ENCODE results near the gene SPEN. TPM values are rescaled to one million over a fixed set of nuclear protein-coding genes. Genes with fewer than 3 reads are reported as not detected.
A peak's percentile ranks its signal among the peaks of the same experiment; 100 is the strongest.

SPEN gene
- total RNA-seq, 1 donor from 2014 or later: 54.0 TPM

DNA sequence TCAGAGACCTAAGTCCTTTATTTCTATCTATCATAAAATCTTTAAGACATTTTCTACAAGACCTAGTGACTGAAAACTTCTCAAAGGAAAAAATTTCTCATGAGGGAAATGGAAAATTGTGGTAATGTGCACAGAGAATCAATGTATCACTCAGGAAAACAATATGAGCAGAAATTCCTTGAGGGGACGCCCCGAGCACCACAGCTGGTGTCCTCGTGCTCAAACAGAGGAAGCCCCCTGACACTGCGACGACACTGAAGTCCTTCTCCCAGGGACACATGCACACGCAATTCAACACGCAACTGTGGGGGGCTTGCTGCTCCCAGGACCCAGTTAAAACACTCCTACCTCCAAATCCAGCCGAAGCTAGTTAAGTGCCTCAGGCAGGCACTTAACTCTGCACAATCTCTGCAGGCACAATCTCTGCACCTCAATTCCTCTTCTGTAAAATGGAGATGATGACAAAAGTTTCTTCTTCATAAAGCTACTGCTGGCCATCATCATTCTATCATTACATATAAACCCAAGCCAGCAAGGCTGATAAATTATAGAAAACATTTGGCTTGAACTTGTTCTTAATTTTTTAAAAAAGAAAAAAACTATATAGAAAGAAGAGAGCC lies 112.4 kb downstream of the SPEN start:
- Mint-ChIP-seq H3K4me1 (ENCODE audit: unreplicated experiment) (peaks cover 60% of the 10 kb centered on the region), H3K9me3 (ENCODE audit: unreplicated experiment) (no peaks in the 10 kb centered on the region), H3K27me3 (ENCODE audit: unreplicated experiment) (no peaks in the 10 kb centered on the region), H3K27ac (ENCODE audit: unreplicated experiment) (no peak overlapping the region), H3K36me3 (ENCODE audit: unreplicated experiment) (peaks cover 5% of the 10 kb centered on the region), H3K4me3 (ENCODE audit: unreplicated experiment) (no peak overlapping the region)
- no peak for DNase-seq (ENCODE audit: extremely low spot score, unreplicated experiment)
- TF ChIP-seq, protein P1, sequence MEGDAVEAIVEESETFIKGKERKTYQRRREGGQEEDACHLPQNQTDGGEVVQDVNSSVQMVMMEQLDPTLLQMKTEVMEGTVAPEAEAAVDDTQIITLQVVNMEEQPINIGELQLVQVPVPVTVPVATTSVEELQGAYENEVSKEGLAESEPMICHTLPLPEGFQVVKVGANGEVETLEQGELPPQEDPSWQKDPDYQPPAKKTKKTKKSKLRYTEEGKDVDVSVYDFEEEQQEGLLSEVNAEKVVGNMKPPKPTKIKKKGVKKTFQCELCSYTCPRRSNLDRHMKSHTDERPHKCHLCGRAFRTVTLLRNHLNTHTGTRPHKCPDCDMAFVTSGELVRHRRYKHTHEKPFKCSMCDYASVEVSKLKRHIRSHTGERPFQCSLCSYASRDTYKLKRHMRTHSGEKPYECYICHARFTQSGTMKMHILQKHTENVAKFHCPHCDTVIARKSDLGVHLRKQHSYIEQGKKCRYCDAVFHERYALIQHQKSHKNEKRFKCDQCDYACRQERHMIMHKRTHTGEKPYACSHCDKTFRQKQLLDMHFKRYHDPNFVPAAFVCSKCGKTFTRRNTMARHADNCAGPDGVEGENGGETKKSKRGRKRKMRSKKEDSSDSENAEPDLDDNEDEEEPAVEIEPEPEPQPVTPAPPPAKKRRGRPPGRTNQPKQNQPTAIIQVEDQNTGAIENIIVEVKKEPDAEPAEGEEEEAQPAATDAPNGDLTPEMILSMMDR (IDR thresholded peaks at IDR 0.05): no peak

DNA sequence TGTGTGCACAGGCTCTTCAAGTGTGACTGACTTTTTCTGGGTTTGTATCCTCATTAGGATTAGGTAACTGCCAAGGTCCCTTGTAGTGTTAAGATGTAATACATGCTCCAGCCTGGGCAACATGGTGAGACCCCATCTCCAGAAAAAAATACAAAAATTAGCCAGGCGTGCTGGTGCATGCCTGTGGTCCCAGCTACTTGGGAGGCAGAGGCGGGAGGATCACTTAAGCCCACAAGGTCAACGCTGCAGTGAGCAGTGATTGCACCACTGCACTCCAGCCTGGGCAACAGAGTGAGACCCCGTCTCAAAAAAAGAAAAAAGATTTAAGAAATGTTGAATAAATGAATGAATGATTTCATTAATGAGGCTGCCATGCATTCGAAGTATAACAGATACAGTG lies 113.3 kb downstream of the SPEN start:
- TF ChIP-seq, protein P1 (IDR thresholded peaks at IDR 0.05): no peak
- H3K27ac Mint-ChIP-seq (ENCODE audit: unreplicated experiment): no peak overlapping the region
- no peak for DNase-seq (ENCODE audit: extremely low spot score, unreplicated experiment)
- H3K36me3 Mint-ChIP-seq (ENCODE audit: unreplicated experiment): peaks cover 5% of the 10 kb centered on the region
- peaks cover 67% of the 10 kb centered on the region for H3K4me1 Mint-ChIP-seq (ENCODE audit: unreplicated experiment)
- H3K9me3 Mint-ChIP-seq (ENCODE audit: unreplicated experiment): no peaks in the 10 kb centered on the region
- H3K4me3 Mint-ChIP-seq (ENCODE audit: unreplicated experiment): no peak overlapping the region
- H3K27me3 Mint-ChIP-seq (ENCODE audit: unreplicated experiment): no peaks in the 10 kb centered on the region

DNA sequence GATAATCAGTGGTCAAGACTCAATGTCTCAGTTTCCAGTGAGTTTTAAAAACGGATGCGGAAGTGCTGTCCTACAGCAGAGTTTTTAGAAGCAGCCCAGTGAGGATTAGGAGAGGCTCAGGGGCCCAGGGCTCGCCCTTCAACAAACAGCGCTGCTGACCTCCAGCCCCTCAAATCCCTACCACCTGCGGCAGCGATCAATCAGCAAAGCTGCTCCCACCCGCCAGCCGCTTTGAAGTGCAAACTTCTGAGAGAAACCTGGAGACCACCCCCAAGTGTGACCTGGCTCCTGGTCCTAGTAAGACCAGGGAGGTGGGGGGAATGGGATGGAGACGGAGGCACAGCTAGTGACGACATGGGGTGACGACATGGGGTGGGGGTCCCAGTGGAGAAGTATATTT lies 114.0 kb downstream of the SPEN start:
- H3K9me3 Mint-ChIP-seq (ENCODE audit: unreplicated experiment): no peaks in the 10 kb centered on the region
- H3K36me3 Mint-ChIP-seq (ENCODE audit: unreplicated experiment): peaks cover 3% of the 10 kb centered on the region
- H3K4me3 Mint-ChIP-seq (ENCODE audit: unreplicated experiment): no peak overlapping the region
- peaks cover 67% of the 10 kb centered on the region for H3K4me1 Mint-ChIP-seq (ENCODE audit: unreplicated experiment)
- DNase-seq (ENCODE audit: extremely low spot score, unreplicated experiment): no peak
- H3K27ac Mint-ChIP-seq (ENCODE audit: unreplicated experiment): no peak overlapping the region
- H3K27me3 Mint-ChIP-seq (ENCODE audit: unreplicated experiment): no peaks in the 10 kb centered on the region
- TF ChIP-seq, protein P1 (IDR thresholded peaks at IDR 0.05): no peak

DNA sequence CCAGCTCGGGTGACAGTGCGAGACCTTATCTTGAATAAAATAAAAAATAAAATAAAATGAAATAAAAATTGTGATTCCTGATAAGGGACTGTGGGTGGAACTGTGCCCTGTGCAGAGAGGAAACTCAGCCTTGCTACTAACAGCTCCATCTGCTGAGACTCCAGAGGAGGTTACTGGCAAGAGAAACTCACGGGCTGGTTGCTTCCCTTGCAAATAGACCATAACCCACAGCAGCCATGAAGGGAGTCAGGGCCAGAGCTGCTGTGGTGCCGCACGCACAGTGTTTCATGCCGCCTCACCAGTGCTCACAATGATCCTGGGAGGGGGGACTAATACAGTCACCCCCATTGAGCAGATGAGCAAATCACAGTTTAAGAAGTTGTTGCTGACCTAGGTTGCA lies 114.7 kb downstream of the SPEN start:
- no peaks in the 10 kb centered on the region for H3K9me3 Mint-ChIP-seq (ENCODE audit: unreplicated experiment)
- TF ChIP-seq, protein P1 (IDR thresholded peaks at IDR 0.05): no peak
- H3K27ac Mint-ChIP-seq (ENCODE audit: unreplicated experiment): no peak overlapping the region
- no peaks in the 10 kb centered on the region for H3K27me3 Mint-ChIP-seq (ENCODE audit: unreplicated experiment)
- no peak overlapping the region for H3K4me3 Mint-ChIP-seq (ENCODE audit: unreplicated experiment)
- no peak for DNase-seq (ENCODE audit: extremely low spot score, unreplicated experiment)
- H3K4me1 Mint-ChIP-seq (ENCODE audit: unreplicated experiment): peaks cover 63% of the 10 kb centered on the region
- peaks cover 2% of the 10 kb centered on the region for H3K36me3 Mint-ChIP-seq (ENCODE audit: unreplicated experiment)

DNA sequence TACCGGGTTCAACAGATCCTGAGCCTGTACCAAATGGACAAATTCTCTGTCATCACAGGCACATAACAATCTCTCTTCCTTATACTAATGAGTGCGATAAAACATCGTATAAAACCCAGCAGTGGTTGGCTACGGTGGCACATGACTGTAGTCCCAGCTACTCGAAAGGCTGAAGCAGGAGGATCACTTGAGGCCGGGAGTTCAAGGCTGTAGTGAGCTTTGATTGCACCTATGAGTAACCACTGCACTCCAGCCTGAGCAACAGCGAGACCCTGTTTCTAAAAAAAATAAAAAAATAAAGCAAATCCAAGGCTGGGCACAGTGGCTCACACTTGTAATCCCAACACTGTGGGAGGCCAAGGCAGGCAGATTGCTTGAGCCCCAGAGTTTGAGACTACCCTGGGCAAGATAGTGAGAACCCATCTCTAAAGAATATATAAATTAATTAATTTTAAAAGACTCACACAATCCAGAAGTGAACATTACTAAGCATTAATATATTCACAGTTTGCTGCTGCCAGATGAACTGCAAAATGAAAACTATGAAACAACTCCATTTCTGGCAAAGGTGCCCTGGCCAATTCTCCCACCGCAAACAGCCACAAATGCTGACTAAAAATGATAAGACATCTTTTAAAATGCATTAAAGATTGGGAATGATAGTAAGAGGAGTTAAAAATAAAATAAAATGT lies 115.3 kb downstream of the SPEN start:
- no peak for DNase-seq (ENCODE audit: extremely low spot score, unreplicated experiment)
- Mint-ChIP-seq H3K9me3 (ENCODE audit: unreplicated experiment) (no peaks in the 10 kb centered on the region), H3K4me3 (ENCODE audit: unreplicated experiment) (no peak overlapping the region), H3K27me3 (ENCODE audit: unreplicated experiment) (no peaks in the 10 kb centered on the region), H3K4me1 (ENCODE audit: unreplicated experiment) (peaks cover 60% of the 10 kb centered on the region), H3K36me3 (ENCODE audit: unreplicated experiment) (peaks cover 4% of the 10 kb centered on the region), H3K27ac (ENCODE audit: unreplicated experiment) (peak overlapping the region; percentile 20)
- TF ChIP-seq, protein P1 (IDR thresholded peaks at IDR 0.05): no peak

Measured in osteocyte (in vitro differentiated cells).